Panc1 (cell line): ENCODE data around the gene MAPKAP1. TPM values are rescaled to one million over a fixed set of nuclear protein-coding genes. Genes with fewer than 3 reads are reported as not detected.

Experiments
- ATAC-seq: fragments of 200-7000 bp; cut with Tn5 transposase; 2 replicates; pipeline ENCODE4 v1.9.1; 2020; ENCODE audit warnings: mild to moderate bottlenecking, moderate library complexity
- BruUV-seq: library from RNA; stranded (reverse); fragments of 400-500 nt; replicated peaks from 2 replicates; lab custom pipeline; 2021; lab: Mats Ljungman, UMichigan
- CTCF ChIA-PET: fragments of 300-600 bp; sonication (Branson Sonifier 250); formaldehyde crosslinking; loops from one replicate; lab custom pipeline; 2022; ENCODE audit warnings: antibody characterized with exemption; lab: Charles Lee
- POLR2A ChIA-PET: fragments of 300-600 bp; sonication (Branson Sonifier 250); formaldehyde crosslinking; loops from one replicate; lab custom pipeline; 2022; ENCODE audit warnings: antibody characterized with exemption; lab: Charles Lee
- DNase-seq: peaks from one replicate; pipeline ENCODE4 v3.0.0-alpha.2; 2010; ENCODE audit warnings: low read depth, low spot score
- H3K27ac ChIP-seq: 2 replicates; pipeline ENCODE4 v1.5.1; 2011; ENCODE audit warnings: mild to moderate bottlenecking, low read length, inconsistent platforms
- H3K27me3 ChIP-seq: fragments of 200-500 bp; sonication (Bioruptor generic); 2 replicates; pipeline ENCODE4 v1.6.0; 2014; ENCODE audit warnings: low read length, inconsistent platforms; ENCODE audit not compliant: control insufficient read depth, insufficient read depth
- H3K36me3 ChIP-seq: fragments of 200-500 bp; sonication (Bioruptor generic); 2 replicates; pipeline ENCODE4 v1.5.1; 2014; ENCODE audit warnings: inconsistent platforms, mild to moderate bottlenecking, low read length, moderate library complexity; ENCODE audit not compliant: control insufficient read depth, insufficient read depth
- H3K4me1 ChIP-seq: 2 replicates; pipeline ENCODE4 v1.5.1; 2011; ENCODE audit warnings: inconsistent platforms, mild to moderate bottlenecking, low read length, moderate library complexity; ENCODE audit not compliant: control insufficient read depth, insufficient read depth
- H3K4me3 ChIP-seq, 2 experiments: 2 replicates each; pipeline ENCODE4 v1.5.1; 2011 to 2012; ENCODE audit warnings: low read depth in 2 of 2, low read length in 2 of 2, mild to moderate bottlenecking in 2 of 2, inconsistent platforms in 1 of 2, moderate library complexity in 1 of 2
- H3K9me3 ChIP-seq: fragments of 200-500 bp; sonication (Bioruptor generic); 2 replicates; pipeline ENCODE4 v1.5.1; 2014; ENCODE audit warnings: low read depth, mild to moderate bottlenecking, inconsistent platforms, low read length, moderate library complexity; ENCODE audit not compliant: control insufficient read depth, insufficient read depth
- POLR2AphosphoS5 ChIP-seq: IDR thresholded peaks from 2 replicates; pipeline ENCODE4 v1.6.1; 2012; ENCODE audit warnings: mild to moderate bottlenecking, low read depth, low read length, moderate library complexity
- SIN3A ChIP-seq: IDR thresholded peaks from 2 replicates; pipeline ENCODE4 v1.6.1; 2012; ENCODE audit warnings: low read depth, mild to moderate bottlenecking, low read length, moderate library complexity, borderline replicate concordance; ENCODE audit not compliant: insufficient read depth
- TCF7L2 ChIP-seq: IDR thresholded peaks from 2 replicates; pipeline ENCODE4 v1.6.1; 2011; ENCODE audit warnings: mild to moderate bottlenecking, low read depth, low read length, inconsistent platforms
- in situ Hi-C: cut with HindIII; loops from 2 replicates; pipeline ENCODE4 v1.10.0; 2016; ENCODE audit warnings: low sequenced_read_pairs, low pct_unique_long_range_greater_than_20kb
- intact Hi-C: fragments of 100-400 bp; cut with micrococcal nuclease; formaldehyde crosslinking; loops from one replicate; pipeline ENCODE4 v1.10.0; 2022; ENCODE audit not compliant: unreplicated experiment
- total RNA-seq: library from RNA; stranded (reverse); gene quantifications from one replicate; pipeline ENCODE4 v1.2.1, GENCODE V29; 2021; ENCODE audit not compliant: unreplicated experiment
- TF ChIP-seq, protein P1 (sequence below), 2 experiments: IDR thresholded peaks; 2 replicates each; pipeline ENCODE4 v1.6.1; 2011 to 2012; ENCODE audit warnings: low read depth in 2 of 2, control low read depth in 1 of 2, low read length in 1 of 2, mild to moderate bottlenecking in 1 of 2, moderate library complexity in 1 of 2; ENCODE audit not compliant: insufficient read depth in 1 of 2
- TF ChIP-seq, protein P2 (sequence below): fragments of 450-650 bp; IDR thresholded peaks from 2 replicates; pipeline ENCODE4 v1.5.1; 2017; ENCODE audit warnings: mild to moderate bottlenecking

Gene MAPKAP1
- total RNA-seq, 1 experiment from 2014 or later, result 72.7 TPM

DNA sequence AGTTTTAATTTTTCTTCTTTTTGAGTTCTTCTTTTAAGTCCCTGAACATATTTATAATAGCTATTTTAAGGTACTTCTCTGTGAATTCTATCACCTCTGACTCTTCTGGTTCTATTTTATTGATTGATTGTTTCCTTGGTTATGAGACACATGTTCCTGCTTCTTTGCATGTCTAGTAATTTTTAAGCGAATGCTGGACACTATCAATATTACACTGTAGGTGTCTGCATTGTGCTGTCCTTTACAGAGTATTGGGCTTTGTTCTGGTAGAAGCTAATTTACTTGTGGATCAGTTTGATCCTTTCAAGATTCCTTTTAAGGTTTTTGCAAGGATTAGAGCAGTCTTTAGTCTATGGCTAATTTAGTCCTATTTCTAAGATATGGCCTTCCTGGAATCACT lies 249.7 kb downstream of the MAPKAP1 start:
- Histone ChIP-seq H3K27ac (no peak overlapping the region), H3K4me1 (no peaks in the 10 kb centered on the region), H3K27me3 (no peaks in the 10 kb centered on the region), H3K4me3 (no peak overlapping the region), H3K36me3 (no peaks in the 10 kb centered on the region), H3K9me3 (no peaks in the 10 kb centered on the region)
- ATAC-seq (no peak), DNase-seq (no peak)
- BruUV-seq, result no TSS peak
- TF ChIP-seq, protein P1, sequence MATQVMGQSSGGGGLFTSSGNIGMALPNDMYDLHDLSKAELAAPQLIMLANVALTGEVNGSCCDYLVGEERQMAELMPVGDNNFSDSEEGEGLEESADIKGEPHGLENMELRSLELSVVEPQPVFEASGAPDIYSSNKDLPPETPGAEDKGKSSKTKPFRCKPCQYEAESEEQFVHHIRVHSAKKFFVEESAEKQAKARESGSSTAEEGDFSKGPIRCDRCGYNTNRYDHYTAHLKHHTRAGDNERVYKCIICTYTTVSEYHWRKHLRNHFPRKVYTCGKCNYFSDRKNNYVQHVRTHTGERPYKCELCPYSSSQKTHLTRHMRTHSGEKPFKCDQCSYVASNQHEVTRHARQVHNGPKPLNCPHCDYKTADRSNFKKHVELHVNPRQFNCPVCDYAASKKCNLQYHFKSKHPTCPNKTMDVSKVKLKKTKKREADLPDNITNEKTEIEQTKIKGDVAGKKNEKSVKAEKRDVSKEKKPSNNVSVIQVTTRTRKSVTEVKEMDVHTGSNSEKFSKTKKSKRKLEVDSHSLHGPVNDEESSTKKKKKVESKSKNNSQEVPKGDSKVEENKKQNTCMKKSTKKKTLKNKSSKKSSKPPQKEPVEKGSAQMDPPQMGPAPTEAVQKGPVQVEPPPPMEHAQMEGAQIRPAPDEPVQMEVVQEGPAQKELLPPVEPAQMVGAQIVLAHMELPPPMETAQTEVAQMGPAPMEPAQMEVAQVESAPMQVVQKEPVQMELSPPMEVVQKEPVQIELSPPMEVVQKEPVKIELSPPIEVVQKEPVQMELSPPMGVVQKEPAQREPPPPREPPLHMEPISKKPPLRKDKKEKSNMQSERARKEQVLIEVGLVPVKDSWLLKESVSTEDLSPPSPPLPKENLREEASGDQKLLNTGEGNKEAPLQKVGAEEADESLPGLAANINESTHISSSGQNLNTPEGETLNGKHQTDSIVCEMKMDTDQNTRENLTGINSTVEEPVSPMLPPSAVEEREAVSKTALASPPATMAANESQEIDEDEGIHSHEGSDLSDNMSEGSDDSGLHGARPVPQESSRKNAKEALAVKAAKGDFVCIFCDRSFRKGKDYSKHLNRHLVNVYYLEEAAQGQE (IDR thresholded peaks at IDR 0.05; ENCODE audit: insufficient read depth in 1 of 2, low read depth in 2 of 2, low read length in 1 of 2), result no peak
- TF ChIP-seq SIN3A, result no peak
- in situ Hi-C loops (no loop called here), intact Hi-C loops (no loop called here)
- ChIA-PET POLR2A (interaction anchor here (0.6 kb wide), 1 partner anchor 87 kb away, joined by 3 read pairs; no protein-coding TSS in a partner anchor), CTCF (no interaction called here)

DNA sequence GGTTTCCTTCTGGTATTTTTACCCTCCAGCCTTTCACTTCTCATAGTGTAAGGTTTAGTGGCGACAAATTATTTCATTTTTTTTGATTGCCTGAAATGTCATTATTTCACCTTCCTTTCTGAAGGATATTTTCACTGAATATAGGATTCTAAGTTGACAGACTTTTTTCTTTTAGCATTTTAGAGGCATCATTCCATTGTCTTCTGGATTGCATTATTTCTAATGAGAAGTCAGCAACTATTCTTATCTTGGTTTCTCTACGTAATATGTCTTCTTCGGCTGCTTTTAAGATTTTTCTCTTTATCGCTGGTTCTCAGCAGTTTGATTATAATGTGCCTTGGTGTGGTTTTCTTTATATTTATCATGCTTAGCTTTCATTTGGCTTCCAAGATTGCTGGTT lies 251.1 kb downstream of the MAPKAP1 start:
- intact Hi-C loops, result no loop called here
- DNase-seq, result no peak
- no peak for ATAC-seq
- POLR2A ChIA-PET, result no interaction called here
- Histone ChIP-seq H3K4me1 (no peaks in the 10 kb centered on the region), H3K4me3 (no peak overlapping the region), H3K9me3 (no peaks in the 10 kb centered on the region), H3K27ac (no peak overlapping the region), H3K27me3 (no peaks in the 10 kb centered on the region), H3K36me3 (no peaks in the 10 kb centered on the region)
- in situ Hi-C loops, result no loop called here
- CTCF ChIA-PET, result no interaction called here
- BruUV-seq, result TSS peak; percentile 32
- TF ChIP-seq, protein P1 (IDR thresholded peaks at IDR 0.05; ENCODE audit: insufficient read depth in 1 of 2, low read depth in 2 of 2, low read length in 1 of 2), result no peak
- TF ChIP-seq POLR2AphosphoS5, result no peak
- TF ChIP-seq SIN3A, result no peak
- TF ChIP-seq, protein P2, sequence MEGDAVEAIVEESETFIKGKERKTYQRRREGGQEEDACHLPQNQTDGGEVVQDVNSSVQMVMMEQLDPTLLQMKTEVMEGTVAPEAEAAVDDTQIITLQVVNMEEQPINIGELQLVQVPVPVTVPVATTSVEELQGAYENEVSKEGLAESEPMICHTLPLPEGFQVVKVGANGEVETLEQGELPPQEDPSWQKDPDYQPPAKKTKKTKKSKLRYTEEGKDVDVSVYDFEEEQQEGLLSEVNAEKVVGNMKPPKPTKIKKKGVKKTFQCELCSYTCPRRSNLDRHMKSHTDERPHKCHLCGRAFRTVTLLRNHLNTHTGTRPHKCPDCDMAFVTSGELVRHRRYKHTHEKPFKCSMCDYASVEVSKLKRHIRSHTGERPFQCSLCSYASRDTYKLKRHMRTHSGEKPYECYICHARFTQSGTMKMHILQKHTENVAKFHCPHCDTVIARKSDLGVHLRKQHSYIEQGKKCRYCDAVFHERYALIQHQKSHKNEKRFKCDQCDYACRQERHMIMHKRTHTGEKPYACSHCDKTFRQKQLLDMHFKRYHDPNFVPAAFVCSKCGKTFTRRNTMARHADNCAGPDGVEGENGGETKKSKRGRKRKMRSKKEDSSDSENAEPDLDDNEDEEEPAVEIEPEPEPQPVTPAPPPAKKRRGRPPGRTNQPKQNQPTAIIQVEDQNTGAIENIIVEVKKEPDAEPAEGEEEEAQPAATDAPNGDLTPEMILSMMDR, result no peak
- no peak for TF ChIP-seq TCF7L2
